Right ventricle myocardium inferior (tissue), 1 donor: ENCODE results near the gene MT2A. TPM values are rescaled to one million over a fixed set of nuclear protein-coding genes. Genes with fewer than 3 reads are reported as not detected.
A peak's percentile ranks its signal among the peaks of the same experiment; 100 is the strongest.
"Not testable (repeated sequence)": the region's sequence is repeated elsewhere in the genome, so short reads cannot be mapped to it uniquely, and the experiment has no call there.

ENCODE experiments used
- ATAC-seq: fragments of 200-7000 bp; cut with Tn5 transposase; one replicate; pipeline ENCODE4 v1.9.1; 2020; ENCODE audit warnings: mild to moderate bottlenecking, moderate library complexity
- DNase-seq: peaks from one replicate; pipeline ENCODE4 v3.0.0; 2021; ENCODE audit errors: missing footprints
- intact Hi-C: fragments of 100-400 bp; cut with DNase I; formaldehyde crosslinking; loops from one replicate; pipeline ENCODE4 v1.11.0; 2022
- long read RNA-seq: library from polyadenylated mRNA; unstranded; transcript quantifications from one replicate; pipeline ENCODE4 v2.0.0, GENCODE V29; 2021
- total RNA-seq: library from RNA; stranded (reverse); fragmentation: NEBNext Ultra II Directional; extraction: Animal tissue kit (Norgen Biotek cat#: 25700); gene quantifications from one replicate; pipeline ENCODE4 v1.2.1, GENCODE V29; 2021
- donor health status: DM: no; HTN: yes; CAD: no; lungs with severe emphysema.

The MT2A gene
- total RNA-seq, result 95.2 TPM
- long read RNA-seq, transcript MT2A-201 (3 exons, 786 nt), result major isoform, 23 of 26 reads
- long read RNA-seq, partial matches to known transcripts, result 0 of 26 reads
- long read RNA-seq, other reads (novel, unspliced or antisense), result 0 of 26 reads

GRCh38 chr16:56608043-56608875, at the start of gene MT2A:
MT2A (plus strand) TSS chr16:56608584; CDS start chr16:56608656, 72 bp downstream.
- DNase-seq (peak; percentile 99), ATAC-seq (peak; percentile 85)
- intact Hi-C loops, result loop anchor here (1.0 kb wide), 2 partner anchors 9 to 18 kb away; no protein-coding TSS in a partner anchor

DNA sequence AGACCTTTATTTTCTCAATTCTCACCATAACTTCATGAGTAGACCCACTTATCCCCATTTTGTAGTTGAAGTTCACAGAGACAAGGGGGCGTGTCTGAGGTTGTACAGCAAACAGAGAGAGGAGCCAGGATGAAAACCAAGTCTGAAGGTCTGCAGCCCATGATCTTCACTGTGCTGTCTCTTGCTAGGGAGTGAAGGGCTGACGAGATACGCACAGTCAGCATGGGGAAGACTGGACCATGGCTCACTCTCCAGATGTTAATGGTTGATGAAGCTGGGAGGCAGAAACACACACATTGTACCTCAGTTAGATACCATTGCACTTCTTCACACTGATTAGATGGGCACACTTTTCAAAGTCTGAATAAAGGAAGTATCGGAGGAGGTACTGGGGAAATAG, 49.3 kb upstream of the MT2A start:
- ATAC-seq (no peak), DNase-seq (no peak)
- intact Hi-C loops, result no loop called here

GRCh38 chr16:56560447-56560846, 47.9 kb upstream of the MT2A start:
- DNase-seq (no peak), ATAC-seq (no peak)
- intact Hi-C loops, result no loop called here

DNA sequence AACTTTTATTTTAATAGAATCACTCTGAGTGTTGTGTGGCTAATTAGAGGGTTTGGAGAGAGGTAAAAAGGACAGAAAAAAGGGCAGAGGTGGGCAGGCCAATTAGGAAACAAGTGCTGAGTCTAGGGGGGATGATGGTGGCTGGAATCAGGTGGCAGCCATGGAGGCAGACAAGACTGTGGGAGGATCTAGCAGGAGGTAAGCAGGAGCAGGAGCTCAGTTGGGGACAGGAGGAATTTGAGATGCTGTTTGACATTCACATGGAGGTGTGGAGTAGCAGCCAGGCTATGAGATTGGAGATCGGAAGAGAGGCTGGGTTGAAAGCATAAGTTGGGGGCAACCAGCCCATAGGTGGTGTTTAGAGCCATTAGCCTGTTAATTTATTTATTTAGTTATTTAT, 47.3 kb upstream of the MT2A start:
- no peak for ATAC-seq
- no peak for DNase-seq
- intact Hi-C loops, result no loop called here

DNA sequence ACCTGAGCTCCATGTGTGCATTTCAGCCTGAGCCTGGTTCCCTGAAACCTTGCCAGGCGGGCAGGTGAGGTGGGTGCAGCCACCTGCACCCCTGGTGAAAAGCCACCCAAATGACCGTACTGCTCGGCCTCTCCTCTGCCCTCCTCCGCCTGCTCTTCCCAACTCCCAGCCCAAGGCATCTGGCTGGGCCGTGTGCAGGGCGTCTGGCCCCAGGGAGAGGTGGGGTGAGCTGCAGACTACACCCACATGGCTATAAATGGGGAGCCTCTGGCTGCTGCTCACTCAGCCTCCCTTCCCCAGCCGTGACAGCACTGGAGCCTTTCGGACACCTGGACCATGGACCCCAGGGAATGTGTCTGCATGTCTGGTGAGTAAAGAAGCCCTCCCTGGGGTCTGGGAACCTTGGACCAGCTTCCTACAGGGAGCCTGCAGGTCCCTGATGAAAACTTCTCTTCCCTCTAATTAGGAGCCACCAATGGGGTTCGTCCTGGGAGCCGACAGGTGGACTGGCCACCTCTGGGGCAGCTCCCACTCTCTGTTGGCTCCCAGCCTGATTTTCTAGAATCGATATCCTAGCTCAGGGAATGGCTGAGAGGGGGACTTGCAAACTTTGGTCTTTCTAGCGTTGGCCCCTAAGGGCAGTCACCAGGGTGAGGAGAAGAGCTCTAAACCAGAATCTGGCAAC, 43.4 kb upstream of the MT2A start, which contains the start of gene MT4:
MT4 (plus strand) TSS at position 281 of the 685 bp plus-strand sequence; CDS start at position 337, 56 bp downstream.
- ATAC-seq (no peak), DNase-seq (no peak)
- intact Hi-C loops, result no loop called here

GRCh38 chr16:56569971-56570370, 38.4 kb upstream of the MT2A start:
- ATAC-seq (no peak), DNase-seq (no peak)
- intact Hi-C loops, result no loop called here

GRCh38 chr16:56571525-56571924, 36.9 kb upstream of the MT2A start:
- ATAC-seq (no peak), DNase-seq (no peak)
- intact Hi-C loops, result no loop called here

DNA sequence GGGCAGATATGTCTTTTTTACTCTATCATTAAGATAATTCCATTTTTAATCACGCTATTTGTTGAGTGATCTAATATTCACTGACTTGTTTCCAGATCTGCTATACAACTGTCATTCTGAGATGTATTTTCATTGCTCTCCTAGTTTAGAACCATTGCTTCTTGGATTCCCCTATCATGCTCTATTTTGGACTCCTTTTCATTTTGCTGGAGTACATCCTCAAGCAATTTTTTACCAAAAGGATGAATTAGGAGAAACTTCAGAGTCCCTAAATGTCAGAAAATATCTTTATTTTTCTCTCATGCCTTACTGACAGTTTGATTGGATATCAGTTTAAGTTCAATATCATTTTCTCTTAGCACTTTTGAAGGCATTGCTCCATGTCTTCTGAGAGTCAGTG, 33.8 kb upstream of the MT2A start:
- DNase-seq (no peak), ATAC-seq (no peak)
- intact Hi-C loops, result no loop called here

DNA sequence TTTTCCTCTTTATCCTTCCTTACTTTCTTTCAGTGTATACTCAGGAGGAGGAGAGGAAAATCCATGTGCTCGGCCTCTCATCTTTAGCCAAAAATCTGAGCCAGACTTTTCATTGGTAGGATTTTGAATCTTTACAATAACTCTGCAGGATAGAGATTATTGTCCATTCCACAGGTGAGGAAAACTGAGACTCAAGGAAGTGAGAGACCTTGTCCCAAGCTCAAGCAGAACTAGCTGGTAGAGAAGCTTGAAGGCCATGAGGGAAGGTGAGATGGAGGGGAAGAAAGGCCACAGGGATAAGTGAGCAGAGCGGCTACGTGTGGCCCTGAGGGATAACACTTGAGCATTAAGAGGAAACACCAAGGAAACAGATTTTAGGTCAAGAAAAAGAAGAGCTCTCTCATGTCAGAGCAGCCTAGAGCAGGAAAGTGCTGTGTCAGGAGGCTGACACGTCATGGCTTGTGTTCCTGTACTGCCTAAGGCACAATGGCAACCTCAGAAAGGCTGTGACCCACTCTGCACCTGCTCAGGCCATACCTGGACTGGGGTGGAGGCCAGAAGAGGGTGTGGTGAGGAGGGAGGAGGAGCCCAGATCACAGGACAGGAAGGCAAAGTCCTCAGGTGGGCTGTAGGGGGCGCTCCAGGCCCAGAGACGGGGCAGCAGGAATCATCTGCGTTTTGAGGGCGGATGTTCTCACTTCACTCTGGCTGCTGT, 31.6 kb upstream of the MT2A start:
- peak; percentile 83 for DNase-seq
- ATAC-seq, result peak; percentile 80
- intact Hi-C loops, result loop anchor here (1.0 kb wide), 1 partner anchor 126 kb away; no protein-coding TSS in a partner anchor

GRCh38 chr16:56577300-56577625, 31.1 kb upstream of the MT2A start:
- intact Hi-C loops, result loop anchor here (1.0 kb wide), 1 partner anchor 125 kb away; no protein-coding TSS in a partner anchor
- ATAC-seq, result no peak
- no peak for DNase-seq

GRCh38 chr16:56580391-56581048, 27.9 kb upstream of the MT2A start:
- intact Hi-C loops, result no loop called here
- ATAC-seq (no peak), DNase-seq (no peak)

DNA sequence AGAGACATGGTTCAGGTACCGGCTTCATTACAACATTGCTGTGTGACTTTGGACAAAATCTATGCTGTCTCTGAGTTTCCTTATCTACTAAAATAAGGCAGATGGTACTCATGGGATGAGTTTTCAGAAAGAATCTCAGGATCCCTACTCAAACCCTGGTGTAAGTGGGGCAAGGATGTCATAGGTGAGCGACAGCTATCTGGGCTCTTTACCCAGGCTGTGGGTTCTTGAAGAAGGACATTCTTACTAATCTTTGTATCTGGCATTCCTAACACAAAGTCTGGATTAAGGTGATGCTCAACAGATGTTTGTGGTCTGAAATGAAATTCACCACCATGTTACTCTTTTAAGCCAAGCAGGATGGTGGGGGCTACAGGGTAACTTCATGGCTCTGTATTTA, 25.5 kb upstream of the MT2A start:
- DNase-seq, intact Hi-C loops, ATAC-seq: not testable (repeated sequence)

- intact Hi-C loops, result no loop called here
- DNase-seq (no peak), ATAC-seq (no peak)
Measured at GRCh38 chr16:56583351-56584168, 24.8 kb upstream of the MT2A start.

- intact Hi-C loops, result no loop called here
- ATAC-seq (no peak), DNase-seq (no peak)
Measured at GRCh38 chr16:56584276-56584675, 24.1 kb upstream of the MT2A start.

DNA sequence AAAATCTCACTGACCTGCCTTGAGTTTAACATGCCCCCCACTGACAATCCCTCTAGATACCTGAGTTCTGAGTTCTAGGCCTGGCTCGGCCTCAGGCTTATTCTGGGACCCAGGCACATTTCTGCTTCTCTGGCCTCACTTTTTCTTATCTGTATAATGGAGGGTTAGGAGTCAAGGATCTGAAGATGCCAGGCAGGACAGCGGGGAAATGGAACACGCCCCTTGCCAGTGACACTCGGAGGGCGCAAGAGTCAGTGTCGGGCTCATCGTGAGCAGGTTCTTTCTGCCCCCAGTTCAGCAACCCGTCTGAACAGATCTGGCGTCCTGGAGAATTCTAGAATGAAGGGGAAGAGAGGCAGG, 19.6 kb upstream of the MT2A start:
- ATAC-seq, result no peak
- intact Hi-C loops, result no loop called here
- DNase-seq, result no peak

DNA sequence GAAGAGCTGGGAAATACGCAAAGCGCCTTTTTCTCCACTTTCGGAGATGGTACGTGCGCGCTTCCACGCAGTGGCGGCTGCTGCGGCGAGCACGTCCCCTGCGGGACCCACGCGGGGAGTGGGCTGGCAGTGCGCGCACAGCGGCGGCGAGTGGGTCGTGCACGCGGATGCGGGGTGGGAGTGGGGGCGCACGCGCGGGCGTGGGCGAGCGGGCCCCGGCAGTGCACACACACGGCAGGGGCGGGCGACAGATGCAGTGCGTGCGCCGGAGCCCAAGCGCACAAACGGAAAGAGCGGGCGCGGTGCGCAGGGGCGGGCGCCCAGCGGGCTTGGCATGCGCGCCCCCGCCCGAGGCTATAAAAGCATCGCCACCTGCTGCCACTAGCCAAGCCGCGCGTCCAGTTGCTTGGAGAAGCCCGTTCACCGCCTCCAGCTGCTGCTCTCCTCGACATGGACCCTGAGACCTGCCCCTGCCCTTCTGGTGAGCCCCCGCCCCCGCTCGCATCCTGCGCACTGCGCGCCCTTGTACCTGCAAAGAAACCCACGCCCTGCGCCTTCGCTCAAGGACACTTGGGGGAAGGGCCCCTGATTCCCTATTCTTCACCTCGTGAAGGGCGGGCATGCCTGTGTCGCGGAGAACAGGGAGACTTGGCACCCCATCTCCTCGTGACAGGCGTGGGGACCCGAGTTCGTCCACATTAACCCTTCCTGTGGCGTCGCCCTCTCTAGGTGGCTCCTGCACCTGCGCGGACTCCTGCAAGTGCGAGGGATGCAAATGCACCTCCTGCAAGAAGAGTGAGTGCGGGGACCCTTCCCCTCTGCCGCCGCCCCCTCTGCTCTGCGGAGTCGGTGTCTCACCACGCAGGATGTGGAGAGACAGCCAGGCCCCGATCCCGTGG, 19.0 kb upstream of the MT2A start, which contains the start of gene MT3:
MT3 (plus strand) TSS at position 388 of the 899 bp plus-strand sequence; CDS start at position 451, 63 bp downstream.
- ATAC-seq (peak; percentile 41), DNase-seq (no peak)
- intact Hi-C loops, result no loop called here
